HT1080 (cell line): ENCODE measurements around the gene KCNIP4. TPM values are rescaled to one million over a fixed set of nuclear protein-coding genes. Genes with fewer than 3 reads are reported as not detected.
A peak's percentile ranks its signal among the peaks of the same experiment; 100 is the strongest.

ENCODE experiments used
- DNase-seq: peaks from one replicate; pipeline ENCODE4 v3.0.0-alpha.2; 2015; ENCODE audit warnings: low read depth
- total RNA-seq: library from RNA; depleted of rRNA; stranded (reverse); fragments of >200 nt; shearing (Covaris generic); gene quantifications from 2 replicates; pipeline ENCODE4 v1.2.3, GENCODE V29; 2014

KCNIP4 gene
- total RNA-seq, 1 experiment from 2014 or later: not detected

DNA sequence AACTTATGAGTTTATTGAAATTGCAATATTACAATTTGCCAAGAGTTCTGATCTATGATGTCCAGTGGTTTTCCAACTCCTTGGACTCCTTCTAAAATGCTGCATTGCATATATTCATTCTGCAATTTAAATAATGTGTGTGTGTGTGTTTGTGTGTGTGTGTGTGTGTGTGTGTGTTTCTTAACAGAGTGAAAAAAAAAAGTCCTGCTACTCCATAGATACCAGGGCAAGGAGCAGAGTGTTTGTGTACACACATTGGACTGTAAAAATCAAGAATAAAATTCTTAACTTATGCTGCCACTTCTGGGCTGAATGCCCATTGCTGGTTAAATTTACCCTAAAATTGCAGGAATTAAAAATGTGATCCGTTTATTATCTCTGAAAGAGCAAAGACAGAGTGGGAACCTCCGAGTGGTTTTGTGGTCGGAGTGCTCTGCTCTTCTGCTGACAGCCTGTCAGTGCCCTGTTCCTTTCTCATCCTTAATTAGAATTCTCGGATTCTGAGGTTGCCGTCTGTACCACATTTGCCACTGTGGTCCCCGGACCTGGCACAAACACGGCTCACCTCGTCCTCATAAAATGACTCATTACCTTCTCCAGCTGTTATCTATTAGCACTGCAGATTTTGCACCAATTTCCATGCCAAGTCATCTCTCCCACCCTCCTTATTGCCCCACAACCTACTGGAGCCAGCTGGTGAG lies 355.5 kb downstream of the KCNIP4 start:
- DNase-seq: peak; percentile 21

DNA sequence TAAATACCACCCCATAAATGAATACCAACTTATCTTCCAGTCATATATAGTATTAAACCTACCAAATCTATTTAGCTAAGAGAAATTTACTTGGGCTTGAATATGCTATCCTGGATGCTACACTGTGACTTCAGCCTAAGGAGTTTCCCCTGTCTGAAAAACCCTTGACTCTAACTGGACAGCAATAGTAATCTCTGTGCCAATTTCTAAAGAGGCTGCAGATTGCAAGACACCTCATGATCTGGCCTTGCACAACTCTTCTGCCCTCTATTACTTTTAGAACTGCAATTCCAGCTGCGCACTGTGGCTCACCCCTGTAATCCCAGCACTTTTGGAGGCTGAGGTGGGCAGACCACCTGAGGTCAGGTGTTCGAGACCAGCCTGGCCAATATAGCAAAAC lies 371.5 kb downstream of the KCNIP4 start:
- no peak for DNase-seq

DNA sequence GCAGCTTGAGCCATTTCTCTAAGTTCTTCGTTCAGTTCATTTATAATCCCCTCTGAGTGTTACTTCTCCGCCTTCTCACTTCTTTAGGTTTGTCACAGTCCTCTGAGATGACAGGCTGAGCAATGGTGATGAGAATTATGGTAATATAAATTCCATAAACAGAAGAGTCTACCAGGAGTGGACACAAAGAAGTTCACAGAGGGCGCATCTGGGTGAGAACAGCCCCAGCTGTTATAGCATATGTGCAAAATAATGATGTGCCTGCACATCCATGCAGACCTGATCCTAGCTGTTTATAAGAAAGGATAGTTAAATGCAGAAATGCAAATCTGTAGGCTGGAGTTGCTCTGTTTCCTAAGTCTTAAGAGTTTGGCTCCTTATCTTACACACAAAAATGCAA lies 377.5 kb downstream of the KCNIP4 start:
- no peak for DNase-seq

DNA sequence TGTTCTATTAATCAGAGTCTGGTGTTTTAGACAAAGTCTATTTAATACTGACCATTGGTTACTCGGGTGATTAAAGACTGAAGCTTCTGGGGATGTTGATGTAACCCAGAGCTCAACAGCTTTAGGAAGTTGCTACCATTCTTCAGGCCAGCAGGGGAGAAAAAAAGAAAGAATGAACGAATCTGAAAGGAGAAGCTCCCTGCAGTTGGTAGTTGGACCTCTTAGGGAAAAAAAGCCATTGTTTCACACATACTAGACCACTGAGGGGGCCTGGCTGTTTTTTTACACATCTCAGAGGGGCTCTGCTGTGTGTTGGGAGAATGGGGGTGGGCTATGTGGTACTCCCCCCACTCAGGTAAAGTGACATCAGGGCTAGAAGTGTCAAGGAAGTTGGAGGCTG lies 378.9 kb downstream of the KCNIP4 start:
- no peak for DNase-seq

DNA sequence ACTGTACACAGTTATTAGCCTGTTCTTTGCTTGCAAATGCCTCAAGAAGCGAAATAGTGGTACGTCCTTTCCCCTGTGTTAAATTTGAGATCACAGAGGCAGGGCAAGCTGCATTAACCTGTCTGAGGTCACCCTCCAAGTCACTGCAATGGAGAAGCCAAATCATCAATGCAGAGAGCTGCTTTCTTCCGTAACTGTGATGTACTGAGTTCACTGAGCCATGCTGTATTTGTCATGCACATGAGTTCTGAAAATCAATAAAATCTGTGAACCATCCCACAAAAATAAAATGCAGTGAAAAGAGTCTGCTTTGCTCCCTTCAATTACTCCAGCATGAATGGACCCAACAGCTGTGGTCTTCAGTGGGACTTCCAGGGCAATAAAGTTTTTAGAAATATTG lies 393.5 kb downstream of the KCNIP4 start:
- DNase-seq: no peak

DNA sequence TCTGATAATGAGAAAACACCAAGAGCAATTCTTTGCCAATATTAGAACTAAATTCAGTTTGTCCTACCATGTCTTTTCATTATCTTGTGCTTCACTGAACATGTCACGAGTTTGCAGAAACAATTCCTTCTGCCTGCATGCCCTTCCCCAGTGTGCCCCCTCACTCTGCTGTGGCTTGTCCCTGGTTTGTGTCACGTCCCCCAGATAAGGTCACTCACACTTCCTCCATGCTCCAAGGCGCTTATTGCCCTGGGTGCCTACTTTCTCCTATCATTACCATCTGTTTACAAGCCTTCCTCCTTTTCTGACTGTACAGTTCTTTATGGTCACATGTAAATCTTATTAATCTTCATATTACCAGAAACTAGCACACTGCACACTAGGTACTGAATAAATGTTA lies 394.1 kb downstream of the KCNIP4 start:
- DNase-seq: no peak

DNA sequence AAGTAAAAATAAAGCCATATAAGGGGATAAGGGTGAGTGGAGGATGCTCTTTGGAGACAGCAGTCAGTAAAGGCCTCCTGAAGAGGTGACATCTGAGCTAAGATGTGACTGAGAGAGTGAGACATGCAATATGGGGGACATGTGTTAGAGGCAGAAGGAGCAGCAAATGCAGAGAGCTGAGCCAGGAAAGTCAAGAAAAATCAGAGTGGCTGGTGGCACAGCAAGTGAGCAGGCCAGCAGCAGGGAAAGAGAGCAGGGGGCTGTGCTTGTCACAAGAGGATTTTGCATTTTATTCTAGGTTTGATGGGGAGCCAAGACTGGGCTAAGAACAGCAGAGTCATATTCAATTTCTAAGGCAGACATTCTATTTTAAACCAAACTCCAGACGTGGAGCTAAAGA lies 394.5 kb downstream of the KCNIP4 start:
- DNase-seq: no peak

DNA sequence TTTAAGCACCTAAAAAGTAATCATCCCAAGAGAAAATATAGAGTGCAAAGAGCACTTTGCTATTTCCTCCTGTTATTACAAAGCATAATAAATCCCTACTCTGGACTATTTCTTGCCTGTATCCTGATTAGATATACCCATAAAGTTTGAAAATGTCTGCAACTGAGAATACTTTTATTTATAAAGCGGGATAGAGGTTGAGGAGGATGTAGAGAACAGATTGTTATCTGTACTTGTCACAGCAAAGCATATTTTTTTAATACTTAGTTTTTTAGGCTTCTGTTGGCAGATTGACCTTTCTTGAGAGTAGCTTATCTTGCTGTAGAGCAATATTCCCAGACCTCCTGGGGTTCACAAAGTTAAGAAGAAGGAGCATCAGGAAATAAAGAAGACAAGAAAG lies 396.1 kb downstream of the KCNIP4 start:
- no peak for DNase-seq

DNA sequence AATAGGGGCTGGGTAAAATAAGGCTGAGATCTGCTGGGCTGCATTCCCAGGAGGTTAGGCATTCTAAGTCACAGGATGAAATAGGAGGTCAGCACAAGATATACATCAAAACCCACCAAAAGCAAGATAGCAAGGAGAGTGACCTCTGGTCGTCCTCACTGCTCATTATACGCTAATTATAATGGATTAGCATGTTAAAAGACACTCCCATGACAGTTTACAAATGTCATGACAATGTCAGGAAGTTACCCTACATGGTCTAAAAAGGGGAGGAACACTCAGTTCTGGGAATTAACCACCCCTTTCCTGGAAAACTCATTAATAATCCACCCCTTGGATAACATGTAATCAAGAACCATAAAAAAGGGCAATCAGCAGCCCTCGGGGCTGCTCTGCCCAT lies 403.6 kb downstream of the KCNIP4 start:
- DNase-seq: no peak

DNA sequence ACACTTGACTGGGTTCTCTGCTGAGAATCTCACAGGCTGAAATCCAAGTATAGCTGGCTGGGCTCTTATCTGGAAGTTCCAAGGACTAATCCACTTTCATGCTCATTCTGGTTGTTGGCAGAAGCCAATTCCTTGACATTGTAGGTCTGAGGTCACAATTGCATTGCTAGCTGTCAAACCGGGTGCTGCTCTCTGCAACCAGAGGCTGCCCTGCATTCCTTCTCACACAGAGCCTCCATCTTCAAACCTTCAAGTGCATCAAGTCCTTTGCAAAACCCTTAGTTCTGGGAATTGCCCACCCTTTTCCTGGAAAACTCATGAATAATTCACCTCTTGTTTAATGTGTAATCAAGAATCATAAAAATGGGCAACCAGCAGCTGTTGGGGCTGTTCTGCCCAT lies 404.2 kb downstream of the KCNIP4 start:
- DNase-seq: no peak

DNA sequence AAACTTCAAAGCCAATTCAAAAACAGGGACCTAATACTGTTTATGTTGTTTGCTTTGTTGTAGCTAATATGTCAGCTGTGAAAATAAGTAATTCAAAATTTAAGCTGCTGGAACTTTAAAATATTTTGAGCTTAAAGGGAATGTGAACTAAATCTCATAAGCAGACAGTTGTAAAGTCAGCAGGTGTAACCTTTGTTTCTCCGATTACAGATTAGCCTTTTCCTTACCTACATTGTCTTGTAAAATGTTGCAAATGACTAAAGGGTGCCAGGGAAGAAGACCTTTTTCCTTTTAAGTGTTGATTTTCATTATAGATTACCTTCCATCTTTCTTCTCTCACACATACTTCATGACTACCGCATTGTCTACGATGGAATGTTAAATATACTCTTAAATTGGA lies 405.1 kb downstream of the KCNIP4 start:
- no peak for DNase-seq

DNA sequence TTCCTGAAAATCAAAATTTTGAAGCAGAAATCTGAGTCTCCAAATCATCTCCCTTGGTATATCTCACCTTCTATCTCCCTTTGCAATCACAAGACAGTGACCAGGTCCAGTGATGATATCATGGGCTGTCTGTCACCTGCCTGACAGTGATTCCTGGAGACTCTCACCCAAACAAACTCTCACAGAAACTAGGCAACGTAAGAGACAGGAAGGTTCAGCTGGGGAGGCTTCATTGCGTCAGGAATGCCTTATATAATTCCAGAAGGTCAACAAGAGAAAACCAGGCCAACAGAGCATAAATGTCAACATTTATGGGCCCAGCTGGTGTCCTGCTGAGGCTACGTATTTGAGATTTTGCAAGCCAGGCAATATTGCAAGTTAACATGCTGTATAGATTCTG lies 412.7 kb downstream of the KCNIP4 start:
- DNase-seq: no peak

DNA sequence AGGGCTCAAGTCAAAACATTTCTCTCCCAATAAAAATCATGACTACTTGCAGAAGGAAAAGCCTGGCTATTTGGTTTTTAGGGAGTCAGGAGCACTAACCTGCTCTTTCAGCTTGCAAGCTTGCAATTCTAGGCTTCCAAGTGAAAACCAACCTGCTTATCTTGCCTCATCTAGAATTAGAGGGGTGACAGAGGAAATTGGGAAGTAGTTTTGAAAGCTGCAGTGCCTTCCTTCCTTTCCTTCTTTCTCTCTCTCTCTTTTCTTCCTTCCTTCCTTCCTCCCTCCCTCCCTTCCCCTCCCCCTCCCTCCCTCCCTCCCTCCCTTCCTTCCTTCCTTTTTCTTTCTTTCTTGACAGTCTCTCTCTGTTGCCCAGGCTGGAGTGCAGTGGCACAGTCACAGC lies 417.5 kb downstream of the KCNIP4 start:
- DNase-seq: no peak

DNA sequence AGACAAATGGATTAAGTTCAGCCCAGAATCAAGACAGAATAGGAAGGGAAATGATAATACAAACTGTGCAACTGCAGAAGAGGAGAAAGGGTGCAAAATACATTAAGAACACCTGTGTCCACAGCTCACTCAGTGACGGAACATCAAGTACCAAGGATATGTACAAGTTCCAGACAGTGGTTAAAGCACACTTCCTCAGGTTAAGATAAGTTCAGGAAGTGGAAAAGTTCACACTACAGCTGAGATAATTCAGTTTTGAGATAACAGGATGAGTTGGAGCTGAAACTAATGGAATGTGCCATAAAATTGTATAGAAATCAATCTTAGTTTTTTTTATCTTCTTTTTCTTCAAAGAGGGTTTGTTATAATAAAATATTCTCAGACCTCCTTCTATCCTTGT lies 419.4 kb downstream of the KCNIP4 start:
- DNase-seq: no peak

DNA sequence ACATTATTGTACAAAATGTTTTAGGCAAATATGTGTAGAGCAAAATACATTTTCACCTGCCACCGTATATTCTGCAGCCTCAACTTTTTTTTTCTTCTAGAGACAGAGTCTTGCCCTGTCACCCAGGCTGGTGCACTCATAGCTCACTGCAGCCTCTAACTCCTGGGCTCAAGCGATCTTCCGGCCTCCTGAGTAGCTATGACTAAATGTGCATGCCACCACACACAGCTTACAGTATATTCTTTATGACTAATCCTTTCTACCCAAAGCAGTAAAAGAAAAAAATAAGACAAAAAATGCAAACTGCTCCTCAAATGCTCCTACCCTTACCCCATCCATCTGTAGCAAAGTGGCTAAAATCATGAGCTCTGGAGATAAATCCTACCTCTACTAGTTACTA lies 426.3 kb downstream of the KCNIP4 start:
- peak; percentile 69 for DNase-seq

DNA sequence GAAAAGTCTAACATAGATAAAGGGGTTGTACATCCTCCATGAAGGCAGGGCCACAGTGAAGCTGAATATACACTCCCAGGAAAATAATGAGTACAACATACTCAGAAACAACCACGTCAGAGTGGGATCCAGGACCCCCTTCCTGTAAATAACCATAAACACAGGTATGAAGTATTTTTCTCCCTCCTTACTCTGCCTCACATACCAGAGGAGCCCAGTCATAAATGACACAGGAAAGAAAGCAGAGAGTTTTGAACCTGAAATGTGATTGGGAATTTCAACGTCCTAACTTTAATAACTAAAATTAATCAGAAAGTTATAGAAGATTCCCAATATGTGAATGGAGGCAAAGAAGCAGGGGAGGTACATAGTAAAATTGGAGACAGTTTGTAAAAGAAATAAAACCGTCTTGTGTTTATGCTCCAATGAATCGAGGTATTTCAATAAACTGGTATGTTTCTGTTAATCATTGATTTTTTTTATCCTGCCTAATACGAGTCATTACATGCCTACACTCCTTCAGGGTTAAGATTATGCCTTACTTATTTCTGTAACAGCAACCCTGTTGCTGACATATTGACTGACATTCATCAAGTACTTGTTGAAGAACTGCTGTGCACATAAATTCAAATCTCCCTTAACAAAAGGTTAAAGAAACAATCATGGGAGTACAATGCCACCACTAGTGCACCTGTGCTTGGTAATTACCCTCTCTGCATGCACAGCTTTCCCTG lies 431.3 kb downstream of the KCNIP4 start:
- DNase-seq: no peak

DNA sequence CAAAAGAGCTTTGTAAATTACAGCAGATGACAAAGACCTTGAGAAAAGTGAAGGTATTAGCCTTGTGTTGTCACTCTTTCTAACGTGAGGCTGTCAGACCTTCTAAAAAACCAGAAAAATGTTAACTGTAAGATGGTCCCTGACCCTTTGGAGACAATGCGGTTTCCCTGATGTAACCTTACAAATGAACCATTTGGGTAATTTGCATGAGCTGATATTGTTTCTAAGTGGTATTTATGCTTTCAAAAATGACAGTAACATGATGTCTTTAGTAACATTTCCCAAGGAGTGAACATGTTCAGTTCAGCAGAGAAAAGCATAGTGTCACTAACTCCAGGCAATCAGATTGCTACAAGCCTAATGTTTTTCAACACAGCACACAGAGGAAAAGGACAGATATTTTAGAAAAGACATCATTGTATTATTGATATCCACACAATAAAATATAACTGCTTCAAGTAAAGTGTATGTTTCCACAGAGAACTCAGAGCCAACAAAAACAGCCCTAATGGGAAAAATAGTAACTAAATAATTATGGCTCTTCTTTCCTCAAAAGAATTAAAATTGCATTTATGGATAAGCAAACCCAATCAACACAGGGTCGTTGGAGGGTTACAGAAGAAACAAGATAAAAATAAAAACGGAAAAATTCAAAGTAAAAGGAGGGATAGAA lies 434.4 kb downstream of the KCNIP4 start:
- no peak for DNase-seq

DNA sequence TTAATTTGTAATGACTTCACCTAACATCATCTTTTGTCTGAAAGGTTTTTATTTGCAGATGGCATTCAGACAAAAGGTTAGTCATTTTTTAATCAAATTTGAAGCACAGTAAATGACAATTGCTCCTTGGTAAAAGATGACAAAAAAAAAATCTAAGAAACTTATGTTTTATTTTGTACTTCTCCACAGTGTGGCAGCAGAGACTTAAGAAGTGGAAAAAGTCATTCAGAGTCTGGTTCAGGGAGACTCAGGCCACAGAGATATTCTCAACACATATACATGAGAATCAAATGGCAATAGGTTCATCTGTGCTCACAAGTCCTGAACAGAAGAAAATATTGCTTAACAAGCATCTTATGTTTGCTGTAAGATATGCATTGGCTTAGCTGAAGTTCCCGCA lies 436.2 kb downstream of the KCNIP4 start:
- peak; percentile 42 for DNase-seq

DNA sequence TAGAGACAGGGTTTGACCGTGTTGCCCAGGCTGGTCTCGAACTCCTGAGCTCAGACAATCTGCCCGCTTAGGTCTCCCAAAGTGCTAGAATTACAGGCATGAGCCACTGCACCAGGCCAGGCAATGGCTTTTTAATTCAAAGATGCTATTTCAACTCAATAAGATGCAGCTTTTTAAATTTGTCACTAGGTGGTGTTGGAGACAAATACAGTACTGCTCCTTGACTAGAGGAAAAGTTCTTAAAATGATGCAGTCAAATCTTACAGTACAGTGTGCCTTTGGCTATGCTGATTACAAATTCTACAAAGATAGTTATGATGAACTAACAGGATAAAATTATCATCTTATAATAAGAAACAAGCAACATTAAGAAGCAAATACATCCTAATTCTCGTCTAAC lies 441.1 kb downstream of the KCNIP4 start:
- DNase-seq: peak; percentile 41

DNA sequence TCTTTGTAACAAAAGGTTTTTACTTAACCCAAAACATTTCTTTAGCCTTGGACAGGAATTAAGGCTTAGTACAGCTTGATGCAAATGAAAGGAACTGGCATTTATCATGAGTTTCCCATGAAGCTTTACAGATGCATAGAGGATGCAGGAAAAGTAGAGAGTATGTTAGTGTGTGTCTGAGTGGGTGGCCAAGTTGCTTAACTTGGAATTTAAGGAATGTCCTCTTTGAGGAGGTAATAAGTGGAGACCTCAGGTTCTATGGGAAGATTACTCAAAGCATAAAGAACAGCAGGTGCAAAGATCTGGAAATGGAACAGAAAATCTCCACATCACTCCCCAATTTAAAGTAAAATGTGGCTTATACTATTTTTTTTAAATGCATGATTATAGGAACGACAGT lies 457.9 kb downstream of the KCNIP4 start:
- DNase-seq: no peak

DNA sequence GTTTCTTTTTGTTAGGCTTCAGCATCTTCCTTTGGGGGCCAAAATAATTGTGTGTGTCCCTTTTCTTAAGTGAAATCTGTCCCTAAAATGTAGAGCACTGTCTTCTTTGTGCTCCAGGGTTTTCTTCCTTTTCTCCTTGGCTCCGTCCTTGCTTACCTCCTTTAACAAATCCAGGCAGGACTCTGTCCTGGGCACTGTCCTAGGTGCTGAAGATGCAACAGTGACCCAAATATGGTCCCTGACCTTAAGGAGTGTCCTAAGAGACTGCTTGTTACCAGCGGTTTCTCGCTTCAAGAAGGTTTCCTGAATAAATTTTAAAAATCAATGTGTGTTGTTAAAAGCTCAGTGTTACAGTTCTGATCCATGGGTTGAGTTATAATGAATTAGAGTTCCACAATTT lies 471.8 kb downstream of the KCNIP4 start:
- peak; percentile 12 for DNase-seq

DNA sequence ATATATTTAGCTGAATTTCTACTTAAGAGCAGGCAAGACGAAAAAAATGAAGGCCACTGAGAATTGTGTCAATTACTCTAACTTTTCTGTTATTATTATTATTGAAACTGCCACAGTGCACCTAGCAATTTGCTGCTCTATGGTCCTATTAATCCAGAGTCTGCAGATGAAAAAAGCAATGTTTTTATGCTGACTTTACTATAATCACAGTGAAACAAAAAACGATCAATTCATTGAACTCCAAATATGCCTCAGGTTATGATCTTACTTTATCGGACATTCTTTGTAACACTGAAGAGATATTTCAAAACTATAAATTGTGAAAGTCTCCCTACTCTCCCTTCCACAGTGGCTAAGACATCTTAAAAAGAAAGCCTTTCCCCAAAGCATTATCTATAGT lies 474.4 kb downstream of the KCNIP4 start:
- no peak for DNase-seq

DNA sequence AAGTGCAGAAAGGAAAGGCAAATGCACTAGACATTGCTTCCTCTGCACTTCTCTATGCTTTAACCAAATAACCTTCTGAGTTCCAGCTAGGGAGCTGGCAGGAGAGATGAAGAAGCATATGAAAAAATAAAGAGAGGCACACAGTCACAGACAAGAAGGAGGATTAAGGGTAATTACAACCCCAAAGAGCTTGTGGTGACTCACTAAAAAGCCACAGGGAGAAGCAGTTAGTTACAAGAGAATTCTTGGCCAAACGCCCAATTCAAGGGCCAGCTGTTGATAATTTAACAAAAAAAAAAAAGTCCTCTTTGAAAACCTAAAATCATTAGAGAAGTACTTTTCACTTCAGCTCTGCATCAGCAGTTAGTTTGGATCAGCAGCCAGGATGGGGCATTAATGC lies 478.0 kb downstream of the KCNIP4 start:
- DNase-seq: peak; percentile 85
